OCI-M2 (cell line): ENCODE measurements around the gene CCDC9B.

Experiments used
- DNase-seq: peaks from one replicate; lab custom pipeline; 2025; ENCODE audit not compliant: unreplicated experiment; lab: John Stamatoyannopoulos, UW

Gene CCDC9B

GRCh38 chr15:40365624-40366456 is 25.1 kb upstream of the CCDC9B start:
- no peak for DNase-seq

DNA sequence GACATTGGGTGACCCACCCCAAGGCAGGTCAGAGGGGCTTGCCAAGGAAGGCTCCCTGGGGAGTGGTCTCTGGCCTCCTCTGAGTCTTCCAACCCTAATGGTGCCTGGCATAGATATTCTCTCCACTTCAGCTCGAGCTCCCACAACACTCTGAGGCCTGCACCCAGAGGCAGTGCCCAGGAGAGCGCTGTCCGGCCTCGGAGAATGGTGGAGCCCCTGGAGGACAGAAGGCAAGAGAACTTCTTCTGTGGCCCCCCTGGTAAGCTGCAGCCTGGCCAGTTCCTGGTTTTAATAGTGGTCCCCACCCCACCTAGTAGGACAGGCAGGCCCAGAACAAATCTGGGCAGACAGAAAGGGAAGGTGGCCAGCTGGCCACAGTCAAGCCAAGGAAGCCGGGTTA is 24.3 kb upstream of the CCDC9B start:
- DNase-seq: no peak

DNA sequence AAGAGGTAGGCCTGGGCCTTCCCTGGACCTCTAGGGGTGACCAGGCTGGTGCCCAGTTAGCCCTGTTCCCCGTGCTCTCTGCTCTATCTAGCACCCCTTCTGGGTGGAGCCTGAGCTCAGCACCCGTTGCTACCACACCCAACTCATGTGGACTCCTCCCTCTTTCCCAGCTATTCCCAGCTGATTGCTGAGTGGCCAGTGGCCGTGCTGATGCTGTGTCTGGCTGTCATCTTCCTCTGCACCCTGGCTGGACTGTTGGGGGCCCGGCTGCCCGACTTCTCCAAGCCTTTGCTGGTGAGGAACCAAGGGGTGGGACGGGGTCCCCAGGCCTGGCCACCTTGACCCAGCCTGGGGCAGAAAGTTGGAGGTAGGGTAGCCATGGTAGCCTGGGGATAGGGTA is 23.5 kb upstream of the CCDC9B start:
- DNase-seq: no peak

- no peak for DNase-seq
Observed at GRCh38 chr15:40363611-40364010, 22.9 kb upstream of the CCDC9B start.

DNA sequence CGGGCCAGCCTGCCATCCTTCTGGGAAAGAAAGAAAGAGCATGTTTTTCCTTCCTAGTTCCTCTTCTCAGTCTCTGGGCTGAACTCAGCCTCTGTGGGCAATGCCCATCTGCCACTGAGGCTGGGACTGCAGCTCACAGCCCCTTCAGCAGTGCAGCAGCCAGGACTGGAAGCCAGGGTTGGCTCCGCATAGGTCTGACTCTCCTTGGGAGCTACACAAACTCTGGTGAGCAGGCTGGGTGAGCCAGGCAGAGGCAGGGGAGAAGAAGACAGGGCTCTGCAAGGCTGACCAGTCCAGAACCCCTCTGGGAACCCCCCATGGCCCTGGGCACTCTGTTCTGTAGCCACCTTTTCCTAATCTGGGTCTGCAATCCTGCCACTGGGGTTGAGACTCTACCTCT is 20.9 kb upstream of the CCDC9B start:
- no peak for DNase-seq

- no peak for DNase-seq
Observed at GRCh38 chr15:40360015-40360414, 19.3 kb upstream of the CCDC9B start.

- no peak for DNase-seq
Observed at GRCh38 chr15:40358471-40359353, 18.0 kb upstream of the CCDC9B start.

- DNase-seq: peak; percentile 25
Observed at GRCh38 chr15:40357723-40358470, 17.2 kb upstream of the CCDC9B start, which contains the start of gene DISP2. Gene DISP2, plus strand, starts transcription at chr15:40358219. Its CDS starts 103 bp downstream, at chr15:40358322.

GRCh38 chr15:40357246-40357645 is 16.5 kb upstream of the CCDC9B start:
- DNase-seq: no peak

- DNase-seq: no peak
Observed at GRCh38 chr15:40355976-40356585, 15.3 kb upstream of the CCDC9B start.

DNA sequence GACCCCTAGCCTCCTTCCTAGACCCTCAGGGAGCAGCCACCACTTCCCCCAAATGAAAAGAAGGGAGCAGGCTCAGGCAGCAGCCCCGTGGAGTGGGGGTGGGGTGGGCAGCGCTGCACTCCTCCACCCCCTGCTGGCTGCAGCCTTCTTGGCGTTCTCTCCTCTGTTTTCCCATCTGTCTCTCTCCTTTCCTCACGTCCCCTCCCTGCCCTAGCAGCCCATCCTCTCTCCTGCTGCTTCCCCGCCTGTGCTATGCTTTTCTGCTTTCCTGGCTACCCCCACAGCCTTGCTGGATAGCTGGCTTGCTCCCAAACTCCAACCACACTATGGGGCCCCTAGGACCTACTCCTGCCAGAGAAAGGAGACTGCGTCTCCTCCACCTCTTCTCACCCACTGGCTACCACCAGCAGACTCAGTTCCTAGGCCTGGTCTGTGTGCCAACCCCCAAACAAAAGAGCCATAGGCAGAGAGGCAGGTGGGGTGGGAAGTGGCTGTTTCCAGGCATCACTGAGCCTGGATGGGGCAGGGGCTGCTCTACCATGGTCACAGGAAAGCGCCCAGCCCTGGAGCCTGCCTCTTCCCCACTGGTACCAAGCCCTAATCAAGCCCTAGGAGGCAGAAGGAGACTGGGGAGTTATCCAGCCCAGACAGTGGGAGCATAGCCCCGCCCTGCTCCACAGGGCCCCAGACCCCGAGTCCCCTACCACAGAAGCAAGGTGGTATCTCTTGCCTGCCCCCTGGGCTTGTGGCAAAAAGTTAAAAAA is 13.9 kb upstream of the CCDC9B start:
- DNase-seq: no peak

- no peak for DNase-seq
Observed at GRCh38 chr15:40353697-40354096, 13.0 kb upstream of the CCDC9B start.

GRCh38 chr15:40352281-40352901 is 11.7 kb upstream of the CCDC9B start:
- DNase-seq: no peak

- no peak for DNase-seq
Observed at GRCh38 chr15:40349163-40349562, 8.4 kb upstream of the CCDC9B start.

- DNase-seq: no peak
Observed at GRCh38 chr15:40348474-40348870, 7.7 kb upstream of the CCDC9B start.

- no peak for DNase-seq
Observed at GRCh38 chr15:40347559-40348473, 7.1 kb upstream of the CCDC9B start.

DNA sequence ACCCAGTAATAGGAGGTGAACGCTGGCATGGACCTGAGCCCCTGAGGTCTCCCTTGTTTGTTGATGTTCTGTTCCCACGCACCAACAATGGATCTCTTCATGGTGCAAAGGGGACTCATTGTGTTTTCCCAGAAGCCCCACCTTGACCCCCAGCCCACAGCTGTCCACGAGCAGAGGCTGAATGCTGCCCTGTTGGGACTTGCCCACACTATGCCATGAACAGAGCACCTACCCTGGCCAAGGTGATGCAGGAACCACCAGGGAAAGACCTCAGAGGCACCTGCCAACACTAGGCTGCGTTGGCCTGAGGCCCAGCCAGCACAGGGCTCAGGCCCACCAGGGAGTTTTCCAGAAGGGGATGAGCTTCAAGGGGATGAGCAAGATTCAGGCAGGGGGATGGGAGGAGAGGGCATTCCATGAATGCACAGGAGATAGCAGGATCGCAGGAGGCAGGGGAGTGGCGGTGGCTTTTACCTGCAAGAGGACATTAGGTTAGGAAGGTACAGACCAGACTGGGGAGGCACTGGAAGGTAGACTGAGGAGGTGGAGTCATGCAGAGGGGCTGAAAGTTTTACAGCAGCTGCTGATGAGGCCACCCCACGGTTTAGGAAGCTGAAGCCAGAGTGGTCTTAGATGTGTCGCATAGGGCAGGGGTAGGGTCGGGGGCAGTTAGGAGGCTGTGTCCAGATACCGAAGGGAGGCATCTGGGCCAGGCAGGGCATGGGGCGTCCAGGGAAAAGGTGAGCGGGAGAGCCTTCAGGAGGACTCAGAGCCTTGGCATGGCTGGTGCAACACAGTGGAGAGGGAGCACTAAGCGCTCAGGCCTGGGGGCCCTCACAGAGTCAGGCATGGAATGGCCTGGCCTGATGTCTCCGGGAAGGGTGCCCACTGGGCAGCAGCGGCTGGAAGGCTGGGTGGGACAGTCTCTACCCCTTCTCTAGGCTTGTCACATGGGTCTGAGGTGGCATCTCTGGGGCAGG is 6.1 kb upstream of the CCDC9B start:
- no peak for DNase-seq
